Mucosa of descending colon (tissue), 3 donors: ENCODE results near the gene PSIP1. TPM values are rescaled to one million over a fixed set of nuclear protein-coding genes. Genes with fewer than 3 reads are reported as not detected.

Experiments
- ATAC-seq: fragments of 200-7000 bp; cut with Tn5 transposase; one replicate; pipeline ENCODE4 v1.9.1; 2020; ENCODE audit warnings: mild to moderate bottlenecking, moderate library complexity
- DNase-seq, 3 donors: peaks; one replicate each; pipeline ENCODE4 v3.0.0-alpha.2; 2020
- H3K36me3 ChIP-seq: fragments of 200-600 bp; one replicate; pipeline ENCODE4 v1.8.0; 2021; ENCODE audit warnings: low read depth, mild to moderate bottlenecking
- H3K4me1 ChIP-seq: fragments of 200-600 bp; one replicate; pipeline ENCODE4 v1.8.0; 2021; ENCODE audit warnings: low read depth, mild to moderate bottlenecking
- H3K4me3 ChIP-seq: fragments of 200-600 bp; one replicate; pipeline ENCODE4 v1.8.0; 2021; ENCODE audit warnings: mild to moderate bottlenecking
- H3K9me3 ChIP-seq: fragments of 200-600 bp; one replicate; pipeline ENCODE4 v1.8.0; 2021; ENCODE audit warnings: mild to moderate bottlenecking
- CTCF ChIP-seq: fragments of 200-600 bp; IDR thresholded peaks from one replicate; pipeline ENCODE4 v1.8.0; 2022; ENCODE audit warnings: antibody characterized with exemption, mild to moderate bottlenecking
- intact Hi-C, 2 donors: fragments of 100-400 bp; cut with DNase I in 1 of 2; cut with micrococcal nuclease in 1 of 2; formaldehyde crosslinking; loops; one replicate each; pipeline versions ENCODE4 v1.11.0 to v1.11.1; 2022; cut with DNase I, micrococcal nuclease
- total RNA-seq, 3 donors: library from RNA; stranded (reverse); fragmentation: NEBNext Ultra II Directional in 2 of 3; extraction: Animal tissue kit (Norgen Biotek cat#: 25700) in 2 of 3; gene quantifications; one replicate each; pipeline versions ENCODE4 v1.2.1 to v1.2.4, GENCODE V29; 2021 to 2023
- donor health status: DM: no; HTN: no; CAD: no; lungs with moderate emphysema.
- donor health status: DM: no; HTN: no; CAD: no.
- donor health status: DM: no; HTN: yes; CAD: no.

PSIP1 gene
- total RNA-seq, 3 donors from 2014 or later = 19.9 to 58.4 (median 28.0) TPM

GRCh38 chr9:15475923-15476536, 34.7 kb downstream of the PSIP1 start:
- TF ChIP-seq CTCF = no peak
- H3K36me3 ChIP-seq = no peaks in the 10 kb centered on the region
- no peak overlapping the region for H3K4me3 ChIP-seq
- no peaks in the 10 kb centered on the region for H3K4me1 ChIP-seq
- intact Hi-C loops = no loop called here
- H3K9me3 ChIP-seq = no peaks in the 10 kb centered on the region
- no peak for ATAC-seq
- DNase-seq = no peak

- DNase-seq = no peak
- Histone ChIP-seq H3K4me1 (no peaks in the 10 kb centered on the region), H3K36me3 (no peaks in the 10 kb centered on the region), H3K4me3 (no peak overlapping the region), H3K9me3 (no peaks in the 10 kb centered on the region)
- intact Hi-C loops = no loop called here
- no peak for ATAC-seq
- no peak for TF ChIP-seq CTCF
These were observed 40.9 kb downstream of the PSIP1 start for GRCh38 chr9:15469862-15470261.

- H3K36me3 ChIP-seq = no peaks in the 10 kb centered on the region
- ATAC-seq (no peak), DNase-seq (no peak)
- TF ChIP-seq CTCF = no peak
- H3K4me1 ChIP-seq = no peaks in the 10 kb centered on the region
- intact Hi-C loops = no loop called here
- H3K4me3 ChIP-seq = no peak overlapping the region
- H3K9me3 ChIP-seq = no peaks in the 10 kb centered on the region
These were observed 41.4 kb downstream of the PSIP1 start for GRCh38 chr9:15469406-15469805.

GRCh38 chr9:15468145-15468544, 42.6 kb downstream of the PSIP1 start:
- TF ChIP-seq CTCF = no peak
- DNase-seq (no peak), ATAC-seq (no peak)
- intact Hi-C loops = no loop called here
- no peaks in the 10 kb centered on the region for H3K4me1 ChIP-seq
- H3K9me3 ChIP-seq = no peaks in the 10 kb centered on the region
- no peak overlapping the region for H3K4me3 ChIP-seq
- no peaks in the 10 kb centered on the region for H3K36me3 ChIP-seq

- Histone ChIP-seq H3K36me3 (peaks cover 18% of the 10 kb centered on the region), H3K4me3 (no peak overlapping the region), H3K4me1 (no peaks in the 10 kb centered on the region), H3K9me3 (no peaks in the 10 kb centered on the region)
- no peak for ATAC-seq
- no peak for DNase-seq
- intact Hi-C loops = no loop called here
- no peak for TF ChIP-seq CTCF
These were observed 49.2 kb downstream of the PSIP1 start for GRCh38 chr9:15461601-15462000.

- Histone ChIP-seq H3K4me3 (no peak overlapping the region), H3K9me3 (no peaks in the 10 kb centered on the region), H3K36me3 (peaks cover 18% of the 10 kb centered on the region), H3K4me1 (no peaks in the 10 kb centered on the region)
- no peak for ATAC-seq
- intact Hi-C loops = no loop called here
- TF ChIP-seq CTCF = no peak
- no peak for DNase-seq
These were observed 49.7 kb downstream of the PSIP1 start for GRCh38 chr9:15461056-15461455.
